ENCODE results near the gene SLC6A9. TPM values are rescaled to one million over a fixed set of nuclear protein-coding genes. Genes with fewer than 3 reads are reported as not detected.

SLC6A9 gene
- total RNA-seq, 1 donor from 2014 or later = 61.7 TPM

DNA sequence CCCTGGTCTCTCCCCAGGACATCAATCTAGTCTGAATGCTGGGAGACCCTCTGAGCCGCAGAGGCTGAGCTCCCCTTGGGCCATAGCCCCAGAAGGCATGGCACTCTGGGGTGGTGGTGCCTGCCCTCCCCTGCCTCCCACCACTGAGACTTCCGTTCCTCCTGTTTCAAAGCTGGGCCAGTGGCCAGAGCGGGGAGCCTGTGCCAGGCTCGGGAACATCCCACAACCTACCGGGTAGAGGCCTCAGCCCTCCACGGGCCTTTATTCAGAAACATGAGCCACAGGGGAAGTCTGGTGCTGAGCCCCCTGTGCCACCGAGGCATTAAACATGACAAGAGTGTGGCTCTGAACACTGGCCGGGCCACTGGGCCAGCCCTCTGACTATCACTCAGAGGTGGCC lies 31.8 kb downstream of the SLC6A9 start:
- no peak overlapping the region for H3K27ac Mint-ChIP-seq (ENCODE audit: unreplicated experiment)
- H3K4me3 Mint-ChIP-seq (ENCODE audit: unreplicated experiment) = no peak overlapping the region

DNA sequence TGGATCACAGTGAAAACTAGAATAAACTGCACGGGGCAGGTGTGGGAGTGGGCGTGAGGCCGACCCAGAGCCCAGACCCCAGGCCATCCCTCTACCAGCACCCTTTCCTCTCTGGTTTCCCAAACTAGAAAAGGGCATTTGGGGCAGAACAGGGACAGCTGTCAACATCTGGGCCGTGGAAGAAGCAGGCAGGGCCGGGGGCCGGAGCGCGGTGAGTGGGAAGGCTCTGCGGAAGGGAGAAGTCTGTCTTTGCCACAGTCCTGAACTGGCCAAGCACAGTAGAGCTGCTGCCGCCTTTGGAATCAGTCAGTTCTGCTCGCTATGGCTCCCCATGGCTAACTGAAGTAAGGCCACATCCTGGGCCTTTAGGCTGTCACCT lies 33.3 kb downstream of the SLC6A9 start:
- peaks cover 7% of the 10 kb centered on the region for H3K36me3 Mint-ChIP-seq (ENCODE audit: low read depth)
- peaks cover 6% of the 10 kb centered on the region for H3K4me1 Mint-ChIP-seq (ENCODE audit: low read depth)
- H3K4me3 Mint-ChIP-seq (ENCODE audit: unreplicated experiment) = no peak overlapping the region
- no peaks in the 10 kb centered on the region for H3K27me3 Mint-ChIP-seq (ENCODE audit: low read depth)
- H3K9me3 Mint-ChIP-seq (ENCODE audit: low read depth) = no peaks in the 10 kb centered on the region
- TF ChIP-seq, protein P1, sequence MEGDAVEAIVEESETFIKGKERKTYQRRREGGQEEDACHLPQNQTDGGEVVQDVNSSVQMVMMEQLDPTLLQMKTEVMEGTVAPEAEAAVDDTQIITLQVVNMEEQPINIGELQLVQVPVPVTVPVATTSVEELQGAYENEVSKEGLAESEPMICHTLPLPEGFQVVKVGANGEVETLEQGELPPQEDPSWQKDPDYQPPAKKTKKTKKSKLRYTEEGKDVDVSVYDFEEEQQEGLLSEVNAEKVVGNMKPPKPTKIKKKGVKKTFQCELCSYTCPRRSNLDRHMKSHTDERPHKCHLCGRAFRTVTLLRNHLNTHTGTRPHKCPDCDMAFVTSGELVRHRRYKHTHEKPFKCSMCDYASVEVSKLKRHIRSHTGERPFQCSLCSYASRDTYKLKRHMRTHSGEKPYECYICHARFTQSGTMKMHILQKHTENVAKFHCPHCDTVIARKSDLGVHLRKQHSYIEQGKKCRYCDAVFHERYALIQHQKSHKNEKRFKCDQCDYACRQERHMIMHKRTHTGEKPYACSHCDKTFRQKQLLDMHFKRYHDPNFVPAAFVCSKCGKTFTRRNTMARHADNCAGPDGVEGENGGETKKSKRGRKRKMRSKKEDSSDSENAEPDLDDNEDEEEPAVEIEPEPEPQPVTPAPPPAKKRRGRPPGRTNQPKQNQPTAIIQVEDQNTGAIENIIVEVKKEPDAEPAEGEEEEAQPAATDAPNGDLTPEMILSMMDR (IDR thresholded peaks at IDR 0.05) = no peak
- H3K27ac Mint-ChIP-seq (ENCODE audit: unreplicated experiment) = no peak overlapping the region
- DNase-seq (ENCODE audit: low spot score) = no peak

More for the DNA sequence above, 31.8 kb downstream of the SLC6A9 start:
- Mint-ChIP-seq H3K36me3 (ENCODE audit: low read depth) (peaks cover 7% of the 10 kb centered on the region), H3K27me3 (ENCODE audit: low read depth) (no peaks in the 10 kb centered on the region), H3K9me3 (ENCODE audit: low read depth) (no peaks in the 10 kb centered on the region), H3K4me1 (ENCODE audit: low read depth) (peaks cover 6% of the 10 kb centered on the region)
- DNase-seq (ENCODE audit: low spot score) = no peak
- TF ChIP-seq, protein P1 (IDR thresholded peaks at IDR 0.05) = no peak

DNA sequence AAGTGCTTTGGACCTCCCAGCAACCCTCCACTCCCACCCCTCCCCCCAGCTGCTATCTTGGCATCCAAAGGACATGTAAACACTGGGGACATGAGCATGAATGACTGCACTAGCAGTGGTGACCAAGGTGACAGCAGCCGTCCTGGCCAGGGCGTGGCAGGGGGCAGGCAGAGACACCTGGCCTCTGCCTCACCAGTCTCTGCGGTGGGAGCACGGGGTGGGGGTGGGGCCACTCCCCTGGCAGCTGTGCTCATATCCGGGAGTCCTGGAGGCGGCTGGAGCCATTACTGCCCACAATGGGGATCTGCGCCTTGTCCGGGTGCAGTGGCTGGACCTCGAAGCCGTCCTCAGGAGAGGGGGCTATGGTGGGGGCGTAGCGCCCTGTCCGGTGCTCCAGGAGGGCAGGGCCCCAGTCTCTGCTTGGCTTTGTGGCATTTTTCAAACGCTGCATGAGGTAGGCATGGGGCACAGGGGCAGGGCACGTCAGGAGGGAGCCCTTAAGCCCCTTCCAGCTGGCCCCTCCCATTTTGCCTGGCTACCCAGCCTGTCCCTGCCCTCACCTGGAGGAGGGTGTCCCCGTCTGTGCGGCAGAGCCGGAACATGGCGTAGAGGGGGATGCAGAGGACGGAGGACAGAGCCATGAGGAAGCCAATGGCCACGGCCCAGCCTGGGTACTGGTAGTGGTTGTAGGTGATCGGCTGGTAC lies 33.8 kb downstream of the SLC6A9 start:
- no peaks in the 10 kb centered on the region for H3K9me3 Mint-ChIP-seq (ENCODE audit: low read depth)
- no peaks in the 10 kb centered on the region for H3K27me3 Mint-ChIP-seq (ENCODE audit: low read depth)
- H3K4me3 Mint-ChIP-seq (ENCODE audit: unreplicated experiment) = no peak overlapping the region
- no peak for DNase-seq (ENCODE audit: low spot score)
- TF ChIP-seq, protein P1 (IDR thresholded peaks at IDR 0.05) = no peak
- H3K4me1 Mint-ChIP-seq (ENCODE audit: low read depth) = peaks cover 10% of the 10 kb centered on the region
- peaks cover 7% of the 10 kb centered on the region for H3K36me3 Mint-ChIP-seq (ENCODE audit: low read depth)
- H3K27ac Mint-ChIP-seq (ENCODE audit: unreplicated experiment) = no peak overlapping the region

DNA sequence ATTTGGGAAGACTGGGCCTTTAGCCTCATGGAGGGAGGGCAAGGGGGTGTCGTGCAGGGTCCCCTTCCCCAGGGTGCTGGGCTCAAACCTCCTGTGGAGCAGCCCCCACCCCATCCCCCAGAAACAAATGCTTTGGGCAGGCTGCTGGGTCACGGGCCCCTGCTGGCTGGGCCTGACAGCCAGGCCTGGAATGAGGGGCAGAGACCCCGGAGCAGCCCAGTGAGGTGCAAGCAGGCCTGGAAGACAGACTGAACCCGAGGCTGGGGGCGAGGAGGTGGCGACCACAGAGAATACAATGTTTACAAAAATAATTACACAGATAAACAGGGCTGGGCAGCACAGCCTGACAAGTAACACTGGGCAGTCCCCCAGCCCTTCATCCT lies 34.5 kb downstream of the SLC6A9 start:
- Mint-ChIP-seq H3K9me3 (ENCODE audit: low read depth) (no peaks in the 10 kb centered on the region), H3K27me3 (ENCODE audit: low read depth) (no peaks in the 10 kb centered on the region), H3K27ac (ENCODE audit: unreplicated experiment) (no peak overlapping the region), H3K4me1 (ENCODE audit: low read depth) (peaks cover 16% of the 10 kb centered on the region), H3K4me3 (ENCODE audit: unreplicated experiment) (no peak overlapping the region), H3K36me3 (ENCODE audit: low read depth) (peaks cover 7% of the 10 kb centered on the region)
- DNase-seq (ENCODE audit: low spot score) = no peak
- TF ChIP-seq, protein P1 (IDR thresholded peaks at IDR 0.05) = no peak

DNA sequence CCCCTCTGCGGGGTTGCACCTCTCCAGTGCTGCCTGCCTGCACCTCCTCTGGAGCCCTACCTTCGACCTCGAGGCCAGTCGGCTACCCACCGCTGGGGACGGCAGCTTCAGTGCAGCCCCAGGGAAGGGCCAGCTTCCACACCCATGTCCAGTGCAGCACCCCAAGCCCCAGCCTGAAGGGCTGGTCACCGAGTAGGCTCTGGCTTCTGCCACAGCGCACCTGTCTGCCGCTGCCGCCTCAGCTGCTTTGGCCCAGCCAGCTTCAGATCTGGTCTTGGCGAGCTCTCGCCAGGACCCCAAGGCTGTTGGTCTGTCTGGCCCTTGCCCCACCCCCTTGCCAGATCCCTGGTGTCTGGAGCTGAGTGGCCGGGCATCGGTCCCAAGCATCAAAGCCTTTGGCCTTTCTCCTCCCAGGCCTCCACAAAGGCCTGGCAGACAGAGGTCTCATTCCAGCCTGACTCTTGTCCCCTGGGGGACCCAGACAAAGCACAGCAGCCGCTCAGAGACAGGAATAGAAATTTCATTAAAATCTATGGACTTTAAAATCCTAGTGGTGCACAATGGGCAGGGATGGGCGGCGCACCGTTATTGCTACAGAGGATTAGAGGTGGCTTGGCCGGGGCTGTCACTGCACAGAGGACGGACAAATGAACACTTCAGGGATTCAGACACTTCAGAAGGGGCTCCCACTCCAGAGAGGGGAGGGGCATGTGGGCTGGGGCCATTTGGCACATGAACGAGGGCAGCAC lies 35.1 kb downstream of the SLC6A9 start:
- H3K4me3 Mint-ChIP-seq (ENCODE audit: unreplicated experiment) = no peak overlapping the region
- no peaks in the 10 kb centered on the region for H3K27me3 Mint-ChIP-seq (ENCODE audit: low read depth)
- no peak for DNase-seq (ENCODE audit: low spot score)
- H3K36me3 Mint-ChIP-seq (ENCODE audit: low read depth) = peaks cover 5% of the 10 kb centered on the region
- no peak overlapping the region for H3K27ac Mint-ChIP-seq (ENCODE audit: unreplicated experiment)
- no peaks in the 10 kb centered on the region for H3K9me3 Mint-ChIP-seq (ENCODE audit: low read depth)
- TF ChIP-seq, protein P1 (IDR thresholded peaks at IDR 0.05) = no peak
- H3K4me1 Mint-ChIP-seq (ENCODE audit: low read depth) = peaks cover 16% of the 10 kb centered on the region
